Measurements from ENCODE around the gene TYRP1. TPM values are rescaled to one million over a fixed set of nuclear protein-coding genes. Genes with fewer than 3 reads are reported as not detected.

TYRP1 gene
- total RNA-seq, 1 experiment from 2014 or later, result 1.5 TPM

DNA sequence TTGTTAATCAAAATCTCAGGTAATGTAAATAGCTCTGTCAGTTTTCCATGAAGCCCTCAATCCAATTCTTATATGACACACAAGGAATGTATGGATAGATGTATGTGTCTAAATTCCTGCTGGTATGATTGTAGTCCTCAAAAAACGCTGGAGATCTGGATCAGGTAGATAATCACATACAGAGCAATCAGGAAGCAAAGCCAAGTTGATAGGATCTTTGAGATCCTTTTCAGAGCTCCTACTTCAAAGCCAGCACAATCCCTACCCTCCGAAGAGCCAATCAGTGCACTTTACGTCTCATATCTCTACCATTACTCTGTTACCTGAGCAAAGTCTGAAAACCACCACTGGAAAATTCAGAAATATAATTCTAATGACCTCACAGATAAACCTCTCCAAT is 27.4 kb downstream of the TYRP1 start:
- no peak for DNase-seq (ENCODE audit: low spot score)
- Histone ChIP-seq H3K36me3 (ENCODE audit: insufficient read depth, low read length, poor library complexity, severe bottlenecking) (no peaks in the 10 kb centered on the region), H3K9me3 (ENCODE audit: low read depth, low read length, poor library complexity, severe bottlenecking) (no peaks in the 10 kb centered on the region), H3K27me3 (replicated peaks; ENCODE audit: insufficient read depth, low read depth, low read length, poor library complexity) (no peaks in the 10 kb centered on the region), H3K27ac (ENCODE audit: low read depth, low read length, poor library complexity, severe bottlenecking) (no peak overlapping the region), H3K4me3 (ENCODE audit: low read depth, low read length, poor library complexity, severe bottlenecking) (no peak overlapping the region), H3K4me1 (ENCODE audit: insufficient read depth, low read length, poor library complexity, severe bottlenecking) (no peaks in the 10 kb centered on the region)
- intact Hi-C loops (cut with micrococcal nuclease; ENCODE audit: unreplicated experiment), result loop anchor here (5.0 kb wide), 2 partner anchors 97 to 312 kb away; no protein-coding TSS in a partner anchor
- no TSS peak for BruUV-seq (replicated peaks)
- CTCF ChIA-PET, result no interaction called here
- POLR2A ChIA-PET (ENCODE audit: low non-redundant PET), result no interaction called here
- no peak for TF ChIP-seq EZH2 (IDR thresholded peaks at IDR 0.05; ENCODE audit: borderline replicate concordance, low read depth, low read length, poor library complexity, severe bottlenecking)
- TF ChIP-seq, protein P1, sequence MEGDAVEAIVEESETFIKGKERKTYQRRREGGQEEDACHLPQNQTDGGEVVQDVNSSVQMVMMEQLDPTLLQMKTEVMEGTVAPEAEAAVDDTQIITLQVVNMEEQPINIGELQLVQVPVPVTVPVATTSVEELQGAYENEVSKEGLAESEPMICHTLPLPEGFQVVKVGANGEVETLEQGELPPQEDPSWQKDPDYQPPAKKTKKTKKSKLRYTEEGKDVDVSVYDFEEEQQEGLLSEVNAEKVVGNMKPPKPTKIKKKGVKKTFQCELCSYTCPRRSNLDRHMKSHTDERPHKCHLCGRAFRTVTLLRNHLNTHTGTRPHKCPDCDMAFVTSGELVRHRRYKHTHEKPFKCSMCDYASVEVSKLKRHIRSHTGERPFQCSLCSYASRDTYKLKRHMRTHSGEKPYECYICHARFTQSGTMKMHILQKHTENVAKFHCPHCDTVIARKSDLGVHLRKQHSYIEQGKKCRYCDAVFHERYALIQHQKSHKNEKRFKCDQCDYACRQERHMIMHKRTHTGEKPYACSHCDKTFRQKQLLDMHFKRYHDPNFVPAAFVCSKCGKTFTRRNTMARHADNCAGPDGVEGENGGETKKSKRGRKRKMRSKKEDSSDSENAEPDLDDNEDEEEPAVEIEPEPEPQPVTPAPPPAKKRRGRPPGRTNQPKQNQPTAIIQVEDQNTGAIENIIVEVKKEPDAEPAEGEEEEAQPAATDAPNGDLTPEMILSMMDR (conservative IDR thresholded peaks at IDR 0.05; ENCODE audit: low read depth, low read length), result no peak

- intact Hi-C loops (cut with micrococcal nuclease; ENCODE audit: unreplicated experiment), result loop anchor here (2.0 to 5.0 kb wide), 3 partner anchors 95 to 310 kb away; no protein-coding TSS in a partner anchor
Observed at GRCh38 chr9:12722131-12722530, 28.9 kb downstream of the TYRP1 start.

DNA sequence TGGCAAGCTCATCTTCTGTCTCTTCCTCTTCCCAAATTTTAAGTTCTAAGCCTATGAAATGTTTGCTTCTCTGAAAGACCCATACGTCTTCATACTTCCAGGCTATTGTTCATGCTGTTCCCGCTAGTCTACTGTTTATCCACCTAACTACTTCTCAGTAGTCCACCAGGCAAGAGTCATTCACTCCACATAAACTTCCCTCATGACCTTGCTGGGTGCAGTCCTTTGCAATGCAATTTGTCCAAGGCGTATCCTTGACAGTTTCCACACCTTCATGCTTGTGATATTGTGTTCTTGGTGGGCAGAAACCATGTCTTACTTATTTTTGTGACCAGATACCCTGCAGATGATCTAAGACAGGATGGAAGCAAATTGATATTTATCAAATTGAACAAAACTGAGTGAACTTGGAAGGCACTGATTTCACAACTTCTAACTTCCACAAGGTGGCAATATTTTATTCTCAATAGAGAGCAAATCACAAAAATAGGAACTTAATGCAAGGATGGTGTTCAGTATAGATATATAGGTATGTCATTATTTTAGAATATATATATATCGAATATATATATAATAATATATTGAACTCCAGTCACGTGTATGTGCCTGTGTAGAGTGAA is 30.3 kb downstream of the TYRP1 start:
- CTCF ChIA-PET, result interaction anchor here (1.0 to 1.5 kb wide), 3 partner anchors 161 to 365 kb away, joined by 4 to 9 read pairs (median 5); no protein-coding TSS in a partner anchor
- TF ChIP-seq EZH2 (IDR thresholded peaks at IDR 0.05; ENCODE audit: borderline replicate concordance, low read depth, low read length, poor library complexity, severe bottlenecking), result no peak
- TF ChIP-seq, protein P1 (conservative IDR thresholded peaks at IDR 0.05; ENCODE audit: low read depth, low read length), result peak; percentile 62
- Histone ChIP-seq H3K27ac (ENCODE audit: low read depth, low read length, poor library complexity, severe bottlenecking) (no peak overlapping the region), H3K4me1 (ENCODE audit: insufficient read depth, low read length, poor library complexity, severe bottlenecking) (no peaks in the 10 kb centered on the region), H3K36me3 (ENCODE audit: insufficient read depth, low read length, poor library complexity, severe bottlenecking) (no peaks in the 10 kb centered on the region), H3K9me3 (ENCODE audit: low read depth, low read length, poor library complexity, severe bottlenecking) (no peaks in the 10 kb centered on the region), H3K4me3 (ENCODE audit: low read depth, low read length, poor library complexity, severe bottlenecking) (no peak overlapping the region), H3K27me3 (replicated peaks; ENCODE audit: insufficient read depth, low read depth, low read length, poor library complexity) (no peaks in the 10 kb centered on the region)
- BruUV-seq (replicated peaks), result no TSS peak
- DNase-seq (ENCODE audit: low spot score), result peak; percentile 33
- intact Hi-C loops (cut with micrococcal nuclease; ENCODE audit: unreplicated experiment), result loop anchor here (2.0 to 5.0 kb wide), 3 partner anchors 94 to 309 kb away; no protein-coding TSS in a partner anchor
- POLR2A ChIA-PET (ENCODE audit: low non-redundant PET), result no interaction called here

More at GRCh38 chr9:12722131-12722530, 28.9 kb downstream of the TYRP1 start:
- H3K9me3 ChIP-seq (ENCODE audit: low read depth, low read length, poor library complexity, severe bottlenecking), result no peaks in the 10 kb centered on the region
- no peak overlapping the region for H3K4me3 ChIP-seq (ENCODE audit: low read depth, low read length, poor library complexity, severe bottlenecking)
- POLR2A ChIA-PET (ENCODE audit: low non-redundant PET), result interaction anchor here (0.6 kb wide), 1 partner anchor 89 kb away, joined by 3 read pairs; no protein-coding TSS in a partner anchor
- TF ChIP-seq, protein P1 (conservative IDR thresholded peaks at IDR 0.05; ENCODE audit: low read depth, low read length), result no peak
- TF ChIP-seq EZH2 (IDR thresholded peaks at IDR 0.05; ENCODE audit: borderline replicate concordance, low read depth, low read length, poor library complexity, severe bottlenecking), result no peak
- H3K27ac ChIP-seq (ENCODE audit: low read depth, low read length, poor library complexity, severe bottlenecking), result no peak overlapping the region
- H3K27me3 ChIP-seq (replicated peaks; ENCODE audit: insufficient read depth, low read depth, low read length, poor library complexity), result no peaks in the 10 kb centered on the region
- H3K4me1 ChIP-seq (ENCODE audit: insufficient read depth, low read length, poor library complexity, severe bottlenecking), result no peaks in the 10 kb centered on the region
- H3K36me3 ChIP-seq (ENCODE audit: insufficient read depth, low read length, poor library complexity, severe bottlenecking), result no peaks in the 10 kb centered on the region
- CTCF ChIA-PET, result interaction anchor here (1.1 to 1.4 kb wide), 2 partner anchors 163 to 368 kb away, joined by 4 to 5 read pairs; no protein-coding TSS in a partner anchor
- no TSS peak for BruUV-seq (replicated peaks)
- DNase-seq (ENCODE audit: low spot score), result no peak

All from A673 (cell line).